GM21423 (cell line): ENCODE results near the gene REXO1.
"Not testable (repeated sequence)": the region's sequence is repeated elsewhere in the genome, so short reads cannot be mapped to it uniquely, and the experiment has no call there.

Source experiments
- ATAC-seq: cut with Tn5 transposase; IDR thresholded peaks from one replicate; pipeline ENCODE4 v1.9.1; 2021; ENCODE audit warnings: mild to moderate bottlenecking, moderate library complexity; ENCODE audit not compliant: unreplicated experiment

Gene REXO1, protein sequence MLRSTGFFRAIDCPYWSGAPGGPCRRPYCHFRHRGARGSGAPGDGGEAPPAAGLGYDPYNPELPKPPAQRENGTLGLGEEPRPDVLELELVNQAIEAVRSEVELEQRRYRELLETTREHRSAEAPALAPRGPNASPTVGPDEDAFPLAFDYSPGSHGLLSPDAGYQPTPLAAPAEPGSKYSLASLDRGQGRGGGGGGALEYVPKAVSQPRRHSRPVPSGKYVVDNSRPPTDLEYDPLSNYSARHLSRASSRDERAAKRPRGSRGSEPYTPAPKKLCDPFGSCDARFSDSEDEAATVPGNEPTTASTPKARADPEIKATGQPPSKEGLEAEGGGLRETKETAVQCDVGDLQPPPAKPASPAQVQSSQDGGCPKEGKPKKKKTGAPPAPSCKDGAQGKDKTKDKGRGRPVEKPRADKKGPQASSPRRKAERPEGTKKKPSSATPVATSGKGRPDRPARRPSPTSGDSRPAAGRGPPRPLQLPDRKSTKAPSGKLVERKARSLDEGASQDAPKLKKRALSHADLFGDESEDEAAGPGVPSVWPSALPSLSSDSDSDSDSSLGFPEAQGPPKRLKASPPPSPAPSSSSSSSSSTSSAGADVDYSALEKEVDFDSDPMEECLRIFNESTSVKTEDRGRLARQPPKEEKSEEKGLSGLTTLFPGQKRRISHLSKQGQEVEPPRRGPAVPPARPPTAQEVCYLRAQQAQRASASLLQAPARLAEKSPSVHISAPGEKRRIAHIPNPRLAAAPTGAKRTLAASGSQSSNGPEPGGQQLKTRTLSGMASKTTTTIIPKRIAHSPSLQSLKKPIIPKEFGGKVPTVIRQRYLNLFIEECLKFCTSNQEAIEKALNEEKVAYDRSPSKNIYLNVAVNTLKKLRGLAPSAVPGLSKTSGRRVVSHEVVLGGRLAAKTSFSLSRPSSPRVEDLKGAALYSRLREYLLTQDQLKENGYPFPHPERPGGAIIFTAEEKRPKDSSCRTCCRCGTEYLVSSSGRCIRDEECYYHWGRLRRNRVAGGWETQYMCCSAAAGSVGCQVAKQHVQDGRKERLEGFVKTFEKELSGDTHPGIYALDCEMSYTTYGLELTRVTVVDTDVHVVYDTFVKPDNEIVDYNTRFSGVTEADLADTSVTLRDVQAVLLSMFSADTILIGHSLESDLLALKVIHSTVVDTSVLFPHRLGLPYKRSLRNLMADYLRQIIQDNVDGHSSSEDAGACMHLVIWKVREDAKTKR

GRCh38 chr19:1848399-1849131 lies at the start of gene REXO1:
Gene REXO1 (minus strand): TSS chr19:1848483. CDS start chr19:1848358, 125 bp downstream.
- ATAC-seq: peak; percentile 59

GRCh38 chr19:1896508-1896907 lies 48.2 kb upstream of the REXO1 start:
- ATAC-seq: no peak

DNA sequence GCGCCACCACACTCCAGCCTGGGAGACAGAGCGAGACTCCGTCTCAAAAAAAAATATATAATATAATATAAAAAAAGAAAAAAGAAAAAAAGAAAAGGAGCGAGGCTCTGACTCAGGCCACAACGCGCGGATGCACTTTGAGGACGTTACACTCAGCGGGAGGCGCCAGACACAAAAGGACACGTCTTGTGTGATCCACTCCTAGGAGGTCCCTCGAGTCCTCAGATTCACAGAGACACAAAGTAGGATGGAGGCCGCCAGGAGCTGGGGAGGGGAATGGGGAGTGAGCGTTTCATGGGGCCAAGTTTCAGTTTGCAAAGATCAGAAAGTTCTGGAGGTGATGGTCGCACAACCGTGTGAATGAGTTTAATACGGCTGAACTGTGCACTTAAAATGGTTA lies 45.5 kb upstream of the REXO1 start:
- no peak for ATAC-seq

GRCh38 chr19:1889907-1890306 lies 41.6 kb upstream of the REXO1 start:
- no peak for ATAC-seq

DNA sequence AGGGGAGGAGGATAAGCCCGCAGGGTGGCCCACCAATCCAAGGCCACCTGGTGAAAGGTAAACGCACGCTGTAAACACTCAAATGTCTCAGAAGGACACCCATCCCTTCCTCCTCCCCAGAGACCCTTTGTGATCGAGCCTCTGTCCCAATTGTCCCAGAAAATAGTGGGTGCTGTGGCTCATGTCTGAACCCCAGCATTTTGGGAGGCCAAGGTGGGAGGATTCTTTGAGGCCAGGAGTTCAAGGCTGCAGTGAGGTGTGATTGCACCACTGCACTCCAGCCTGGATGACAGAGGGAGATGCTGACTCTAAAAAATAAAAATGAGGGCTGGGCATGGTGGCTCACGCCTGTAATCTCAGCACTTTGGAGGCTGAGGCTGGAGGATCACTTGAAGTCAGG lies 40.1 kb upstream of the REXO1 start:
- ATAC-seq: no peak

- not testable (repeated sequence) for ATAC-seq
Observed at GRCh38 chr19:1886360-1886759, 38.1 kb upstream of the REXO1 start.

- ATAC-seq: peak; percentile 75
Observed at GRCh38 chr19:1885398-1886119, 37.3 kb upstream of the REXO1 start, which contains the start of gene ABHD17A. Gene ABHD17A (minus strand): TSS chr19:1885496. CDS start chr19:1881566, 3,930 bp downstream.

- ATAC-seq: peak; percentile 10
Observed at GRCh38 chr19:1884719-1885334, 36.5 kb upstream of the REXO1 start.

DNA sequence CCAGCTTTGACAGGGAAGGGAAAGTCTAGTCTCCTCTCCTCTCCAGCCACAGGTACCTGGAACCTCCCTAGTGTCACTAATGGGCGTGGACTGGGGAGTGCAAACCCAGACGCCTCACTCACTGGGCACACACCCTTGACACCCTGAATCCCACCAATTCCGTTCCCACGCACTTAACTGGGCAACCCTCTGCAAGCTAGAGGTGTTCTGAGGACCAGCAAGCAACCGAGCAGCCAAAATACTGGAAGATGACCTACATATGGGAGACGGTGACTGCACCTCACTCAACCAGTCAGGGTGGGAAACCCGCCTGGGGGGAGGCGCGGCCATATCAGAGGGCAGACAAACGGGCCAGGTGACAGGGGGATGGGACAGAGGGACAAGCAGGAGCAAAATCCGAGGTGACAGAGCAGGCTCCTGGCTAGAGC lies 36.0 kb upstream of the REXO1 start:
- ATAC-seq: no peak

GRCh38 chr19:1883784-1884183 lies 35.5 kb upstream of the REXO1 start:
- no peak for ATAC-seq

GRCh38 chr19:1882786-1883692 lies 34.8 kb upstream of the REXO1 start:
- ATAC-seq: no peak

DNA sequence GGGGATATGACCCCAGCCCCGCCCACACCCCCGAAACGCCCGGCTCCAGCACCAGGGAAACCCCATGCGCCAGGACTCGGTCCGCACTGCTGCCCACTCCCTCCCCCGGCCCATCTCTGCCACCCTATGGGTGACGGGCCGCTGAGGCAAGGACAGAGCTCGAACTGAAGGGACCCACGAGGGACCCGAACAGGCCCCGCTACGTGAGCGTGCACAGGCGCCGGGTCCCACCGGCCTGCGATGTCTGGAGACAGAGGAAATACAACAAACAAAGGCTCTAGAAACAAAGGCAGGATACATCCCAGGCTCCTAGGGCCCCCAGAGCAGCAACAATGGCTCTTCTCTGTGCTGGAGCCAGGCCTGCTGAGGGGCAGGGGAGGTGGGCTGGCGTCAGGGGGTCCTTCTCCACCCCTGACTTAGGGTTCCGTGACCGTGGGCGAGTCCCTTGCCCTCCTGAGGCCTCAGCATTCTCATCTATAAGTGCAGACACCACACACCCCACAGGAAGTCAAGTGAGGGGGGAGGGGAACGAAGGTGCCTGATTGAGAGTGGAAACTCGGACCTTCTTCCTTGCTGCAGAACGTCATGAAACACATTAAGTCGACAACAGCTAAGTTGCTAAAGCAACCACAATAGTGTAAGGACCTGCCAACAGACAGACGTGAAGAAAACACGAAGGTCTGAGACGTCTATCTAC lies 34.0 kb upstream of the REXO1 start:
- ATAC-seq: no peak

GRCh38 chr19:1881393-1882088 lies 33.3 kb upstream of the REXO1 start:
- not testable (repeated sequence) for ATAC-seq

- ATAC-seq: no peak
Observed at GRCh38 chr19:1880611-1881392, 32.5 kb upstream of the REXO1 start.

DNA sequence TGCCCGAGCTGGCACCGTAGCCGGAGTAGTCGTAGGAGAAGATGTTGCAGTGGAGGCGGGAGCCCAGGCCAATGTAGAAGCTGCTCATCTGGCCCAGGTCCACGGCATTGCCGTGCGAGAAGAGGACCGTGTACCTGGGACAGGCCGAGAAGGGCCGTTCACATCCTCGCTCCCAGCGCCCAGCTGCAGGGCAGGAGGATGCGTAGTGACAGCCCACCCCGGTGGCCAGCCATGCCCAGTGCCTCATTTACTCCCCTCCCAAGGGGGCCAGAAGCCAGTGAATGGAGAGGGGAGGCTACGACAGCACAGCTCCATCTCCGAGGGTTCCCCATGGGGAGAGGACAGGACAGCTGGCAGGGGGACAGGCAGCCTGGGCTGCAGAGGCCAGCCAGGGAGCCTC lies 31.7 kb upstream of the REXO1 start:
- not testable (repeated sequence) for ATAC-seq

GRCh38 chr19:1878583-1878982 lies 30.3 kb upstream of the REXO1 start:
- ATAC-seq: not testable (repeated sequence)
